ENCODE results near the gene KCNV2.
"Not testable (repeated sequence)": the region's sequence is repeated elsewhere in the genome, so short reads cannot be mapped to it uniquely, and the experiment has no call there.

The KCNV2 gene

GRCh38 chr9:2691626-2692025 is 25.7 kb upstream of the KCNV2 start:
- TF ChIP-seq CTCF (IDR thresholded peaks at IDR 0.05; ENCODE audit: low read depth, low read length) = no peak

GRCh38 chr9:2693056-2693455 is 24.3 kb upstream of the KCNV2 start:
- no peak for TF ChIP-seq CTCF (IDR thresholded peaks at IDR 0.05; ENCODE audit: low read depth, low read length)
- no peaks in the 10 kb centered on the region for H3K27me3 ChIP-seq
- no peak for DNase-seq
- H3K4me3 ChIP-seq (ENCODE audit: low read depth, low read length) = no peak overlapping the region
- H3K4me1 ChIP-seq = peaks cover 6% of the 10 kb centered on the region
- no peaks in the 10 kb centered on the region for H3K9me3 ChIP-seq
- no peaks in the 10 kb centered on the region; the same call in 1 of the 2 replicates for H3K36me3 ChIP-seq

More at GRCh38 chr9:2691626-2692025, 25.7 kb upstream of the KCNV2 start:
- Histone ChIP-seq H3K9me3 (no peaks in the 10 kb centered on the region), H3K4me3 (ENCODE audit: low read depth, low read length) (no peak overlapping the region), H3K4me1 (peaks cover 6% of the 10 kb centered on the region), H3K27me3 (no peaks in the 10 kb centered on the region), H3K36me3 (no peaks in the 10 kb centered on the region; the same call in 1 of the 2 replicates)
- no peak for DNase-seq

GRCh38 chr9:2697492-2697891 is 19.8 kb upstream of the KCNV2 start:
- TF ChIP-seq CTCF (IDR thresholded peaks at IDR 0.05; ENCODE audit: low read depth, low read length) = no peak
- no peak for DNase-seq
- no peaks in the 10 kb centered on the region for H3K9me3 ChIP-seq
- peaks cover 9% of the 10 kb centered on the region for H3K4me1 ChIP-seq
- H3K36me3 ChIP-seq = no peaks in the 10 kb centered on the region
- no peaks in the 10 kb centered on the region for H3K27me3 ChIP-seq
- H3K4me3 ChIP-seq (ENCODE audit: low read depth, low read length) = no peak overlapping the region

GRCh38 chr9:2700398-2700797 is 16.9 kb upstream of the KCNV2 start:
- Histone ChIP-seq H3K9me3 (no peaks in the 10 kb centered on the region), H3K27me3 (no peaks in the 10 kb centered on the region), H3K36me3 (no peaks in the 10 kb centered on the region), H3K4me3 (ENCODE audit: low read depth, low read length) (no peak overlapping the region), H3K4me1 (peaks cover 9% of the 10 kb centered on the region)
- TF ChIP-seq CTCF (IDR thresholded peaks at IDR 0.05; ENCODE audit: low read depth, low read length) = no peak
- no peak for DNase-seq

- H3K36me3 ChIP-seq = no peaks in the 10 kb centered on the region
- peaks cover 6% of the 10 kb centered on the region for H3K4me1 ChIP-seq
- H3K27me3 ChIP-seq = no peaks in the 10 kb centered on the region
- TF ChIP-seq CTCF (IDR thresholded peaks at IDR 0.05; ENCODE audit: low read depth, low read length) = no peak
- no peaks in the 10 kb centered on the region for H3K9me3 ChIP-seq
- no peak overlapping the region for H3K4me3 ChIP-seq (ENCODE audit: low read depth, low read length)
- no peak for DNase-seq
Measured at GRCh38 chr9:2700909-2701550, 16.3 kb upstream of the KCNV2 start.

- Histone ChIP-seq H3K4me1 (peaks cover 3% of the 10 kb centered on the region; the same call in 1 of the 2 replicates), H3K4me3 (ENCODE audit: low read depth, low read length) (no peak overlapping the region), H3K9me3 (no peaks in the 10 kb centered on the region), H3K36me3 (no peaks in the 10 kb centered on the region), H3K27me3 (no peaks in the 10 kb centered on the region)
- no peak for DNase-seq
- no peak for TF ChIP-seq CTCF (IDR thresholded peaks at IDR 0.05; ENCODE audit: low read depth, low read length)
Measured at GRCh38 chr9:2704504-2704903, 12.8 kb upstream of the KCNV2 start.

GRCh38 chr9:2707256-2707655 is 10.1 kb upstream of the KCNV2 start:
- not testable (repeated sequence) for H3K36me3 ChIP-seq; H3K27me3 ChIP-seq; H3K9me3 ChIP-seq; H3K4me3 ChIP-seq (ENCODE audit: low read depth, low read length); DNase-seq; H3K4me1 ChIP-seq
